DMS114 treated with DMSO at 0.1 percent for 48 hours (cell line): Measurements from ENCODE around the gene ZNF791.
"Not testable (repeated sequence)": the region's sequence is repeated elsewhere in the genome, so short reads cannot be mapped to it uniquely, and the experiment has no call there.

Source experiments
- DNase-seq: peaks from one replicate; lab custom pipeline; 2025; ENCODE audit not compliant: unreplicated experiment; lab: John Stamatoyannopoulos, UW

The ZNF791 gene

GRCh38 chr19:12610540-12611360 is at the start of gene ZNF791, which contains the start of gene ZNF490:
Gene ZNF791 (plus strand): TSS chr19:12610920. CDS start chr19:12611080, 160 bp downstream.
Gene ZNF490 (minus strand): TSS chr19:12610813. CDS start chr19:12610680, 133 bp downstream.
- peak; percentile 92 for DNase-seq

GRCh38 chr19:12564016-12564664 is 46.6 kb upstream of the ZNF791 start:
- peak; percentile 14 for DNase-seq

GRCh38 chr19:12566380-12566779 is 44.3 kb upstream of the ZNF791 start:
- DNase-seq: not testable (repeated sequence)

GRCh38 chr19:12567951-12568350 is 42.8 kb upstream of the ZNF791 start:
- no peak for DNase-seq

- DNase-seq: no peak
Measured at GRCh38 chr19:12574036-12574435, 36.7 kb upstream of the ZNF791 start.

- DNase-seq: no peak
Measured at GRCh38 chr19:12578641-12579040, 32.1 kb upstream of the ZNF791 start.

- DNase-seq: no peak
Measured at GRCh38 chr19:12580180-12580694, 30.5 kb upstream of the ZNF791 start.

GRCh38 chr19:12581100-12581499 is 29.6 kb upstream of the ZNF791 start:
- DNase-seq: no peak

GRCh38 chr19:12596485-12596884 is 14.2 kb upstream of the ZNF791 start:
- DNase-seq: no peak

GRCh38 chr19:12596927-12597548 is 13.7 kb upstream of the ZNF791 start:
- no peak for DNase-seq

- DNase-seq: no peak
Measured at GRCh38 chr19:12597594-12597993, 13.1 kb upstream of the ZNF791 start.

GRCh38 chr19:12603714-12604113 is 7.0 kb upstream of the ZNF791 start:
- no peak for DNase-seq

- DNase-seq: no peak
Measured at GRCh38 chr19:12606796-12607195, 3.9 kb upstream of the ZNF791 start.

- DNase-seq: no peak
Measured at GRCh38 chr19:12607631-12608030, 3.1 kb upstream of the ZNF791 start.

GRCh38 chr19:12611361-12611699 is 610 bp downstream of the ZNF791 start:
- peak; percentile 57 for DNase-seq

GRCh38 chr19:12617646-12618045 is 6.9 kb downstream of the ZNF791 start:
- DNase-seq: no peak

GRCh38 chr19:12621253-12622024 is 10.7 kb downstream of the ZNF791 start:
- DNase-seq: not testable (repeated sequence)

- no peak for DNase-seq
Measured at GRCh38 chr19:12623361-12624031, 12.8 kb downstream of the ZNF791 start.

GRCh38 chr19:12626958-12627357 is 16.2 kb downstream of the ZNF791 start:
- no peak for DNase-seq
